H7 (cell line): Measurements from ENCODE around the gene VCAN. TPM values are rescaled to one million over a fixed set of nuclear protein-coding genes. Genes with fewer than 3 reads are reported as not detected.

Experiments used
- DNase-seq: peaks from one replicate; pipeline ENCODE4 v3.0.0; 2012
- H3K27me3 ChIP-seq: 2 replicates; pipeline ENCODE4 v1.6.0; 2011; ENCODE audit warnings: mild to moderate bottlenecking, low read length; ENCODE audit not compliant: control insufficient read depth, insufficient read depth
- H3K36me3 ChIP-seq: replicated peaks from 2 replicates; pipeline ENCODE4 v1.5.1; 2011; ENCODE audit warnings: low read length; ENCODE audit not compliant: control insufficient read depth, insufficient read depth
- H3K4me3 ChIP-seq: 2 replicates; pipeline ENCODE4 v1.5.1; 2011; ENCODE audit warnings: low read depth, mild to moderate bottlenecking, control low read depth, low read length, moderate library complexity; ENCODE audit not compliant: insufficient read depth
- total RNA-seq: library from RNA; depleted of rRNA; stranded (reverse); fragments of >200 nt; shearing (Covaris generic); gene quantifications from 2 replicates; pipeline ENCODE4 v1.2.3, GENCODE V29; 2014

VCAN gene
- total RNA-seq, 1 experiment from 2014 or later = 85.8 TPM

GRCh38 chr5:83524345-83524744, 52.8 kb downstream of the VCAN start:
- Histone ChIP-seq H3K4me3 (no peak overlapping the region), H3K36me3 (peaks cover 7% of the 10 kb centered on the region), H3K27me3 (no peaks in the 10 kb centered on the region)
- no peak for DNase-seq

GRCh38 chr5:83524991-83525390, 53.4 kb downstream of the VCAN start:
- Histone ChIP-seq H3K4me3 (no peak overlapping the region), H3K27me3 (no peaks in the 10 kb centered on the region), H3K36me3 (peaks cover 2% of the 10 kb centered on the region)
- DNase-seq = no peak

- DNase-seq = no peak
- H3K36me3 ChIP-seq = no peaks in the 10 kb centered on the region; the same call in 1 of the 2 replicates
- H3K4me3 ChIP-seq = no peak overlapping the region
- H3K27me3 ChIP-seq = no peaks in the 10 kb centered on the region
Measured at GRCh38 chr5:83526289-83526688, 54.7 kb downstream of the VCAN start.

GRCh38 chr5:83527221-83527620, 55.7 kb downstream of the VCAN start:
- Histone ChIP-seq H3K4me3 (no peak overlapping the region), H3K27me3 (no peaks in the 10 kb centered on the region), H3K36me3 (no peaks in the 10 kb centered on the region; the same call in 1 of the 2 replicates)
- no peak for DNase-seq

GRCh38 chr5:83527722-83528438, 56.3 kb downstream of the VCAN start:
- H3K36me3 ChIP-seq = no peaks in the 10 kb centered on the region; the same call in 1 of the 2 replicates
- H3K4me3 ChIP-seq = no peak overlapping the region
- no peaks in the 10 kb centered on the region for H3K27me3 ChIP-seq
- DNase-seq = no peak

GRCh38 chr5:83528439-83528769, 56.9 kb downstream of the VCAN start:
- no peak overlapping the region for H3K4me3 ChIP-seq
- H3K27me3 ChIP-seq = no peaks in the 10 kb centered on the region
- no peaks in the 10 kb centered on the region; the same call in 1 of the 2 replicates for H3K36me3 ChIP-seq
- no peak for DNase-seq

GRCh38 chr5:83530193-83530592, 58.6 kb downstream of the VCAN start:
- Histone ChIP-seq H3K4me3 (no peak overlapping the region), H3K27me3 (no peaks in the 10 kb centered on the region), H3K36me3 (no peaks in the 10 kb centered on the region; the same call in 1 of the 2 replicates)
- no peak for DNase-seq

GRCh38 chr5:83531661-83532060, 60.1 kb downstream of the VCAN start:
- no peaks in the 10 kb centered on the region; the same call in none of the 2 replicates for H3K36me3 ChIP-seq
- no peaks in the 10 kb centered on the region for H3K27me3 ChIP-seq
- no peak overlapping the region for H3K4me3 ChIP-seq
- no peak for DNase-seq

- DNase-seq = no peak
- Histone ChIP-seq H3K36me3 (peaks cover 15% of the 10 kb centered on the region), H3K4me3 (no peak overlapping the region), H3K27me3 (no peaks in the 10 kb centered on the region)
Measured at GRCh38 chr5:83538786-83539462, 67.4 kb downstream of the VCAN start.

GRCh38 chr5:83539463-83539790, 67.9 kb downstream of the VCAN start:
- Histone ChIP-seq H3K4me3 (no peak overlapping the region), H3K27me3 (no peaks in the 10 kb centered on the region), H3K36me3 (peaks cover 15% of the 10 kb centered on the region)
- DNase-seq = no peak

- Histone ChIP-seq H3K36me3 (peaks cover 15% of the 10 kb centered on the region), H3K4me3 (no peak overlapping the region), H3K27me3 (no peaks in the 10 kb centered on the region)
- DNase-seq = no peak
Measured at GRCh38 chr5:83540105-83540504, 68.6 kb downstream of the VCAN start.

GRCh38 chr5:83540783-83541182, 69.2 kb downstream of the VCAN start:
- H3K36me3 ChIP-seq = peaks cover 15% of the 10 kb centered on the region
- no peaks in the 10 kb centered on the region for H3K27me3 ChIP-seq
- H3K4me3 ChIP-seq = no peak overlapping the region
- no peak for DNase-seq

GRCh38 chr5:83542839-83543238, 71.3 kb downstream of the VCAN start:
- Histone ChIP-seq H3K27me3 (no peaks in the 10 kb centered on the region), H3K36me3 (peaks cover 12% of the 10 kb centered on the region), H3K4me3 (no peak overlapping the region)
- DNase-seq = no peak

- Histone ChIP-seq H3K36me3 (peaks cover 5% of the 10 kb centered on the region), H3K4me3 (no peak overlapping the region)
Measured at GRCh38 chr5:83543898-83544297, 72.4 kb downstream of the VCAN start.

GRCh38 chr5:83547161-83547560, 75.6 kb downstream of the VCAN start:
- H3K36me3 ChIP-seq = peaks cover 5% of the 10 kb centered on the region
- H3K27me3 ChIP-seq = no peaks in the 10 kb centered on the region
- no peak overlapping the region for H3K4me3 ChIP-seq
- DNase-seq = no peak

More at GRCh38 chr5:83543898-83544297, 72.4 kb downstream of the VCAN start:
- no peaks in the 10 kb centered on the region for H3K27me3 ChIP-seq
- DNase-seq = no peak
